K562 (cell line): Measurements from ENCODE around the gene WSCD1. TPM values are rescaled to one million over a fixed set of nuclear protein-coding genes. Genes with fewer than 3 reads are reported as not detected.

ENCODE experiments used
- DACH1 ChIP-seq: fragments of 450-650 bp; IDR thresholded peaks from 2 replicates; pipeline ENCODE4 v1.6.1; 2018; ENCODE audit not compliant: partially characterized antibody
- GTF2E2 ChIP-seq: fragments of 200-800 bp; sonication (Bioruptor generic); IDR thresholded peaks from 2 replicates; pipeline ENCODE4 v1.6.1; 2016; ENCODE audit warnings: missing genetic modification characterization, missing compliant biosample characterization
- HLTF ChIP-seq: fragments of 450-650 bp; IDR thresholded peaks from 2 replicates; pipeline ENCODE4 v1.6.1; 2016
- JUNB ChIP-seq: fragments of 450-650 bp; formaldehyde crosslinking; conservative IDR thresholded peaks from 2 replicates; pipeline ENCODE4 v1.4.0; 2020; ENCODE audit warnings: mild to moderate bottlenecking
- SIRT6 ChIP-seq: IDR thresholded peaks from one replicate; pipeline ENCODE4 v1.6.1; 2012; ENCODE audit warnings: low read depth, mild to moderate bottlenecking, control low read depth, inconsistent platforms, low read length, moderate library complexity
- TCF3 ChIP-seq: sonication (generic); formaldehyde crosslinking; IDR thresholded peaks from 2 replicates; pipeline ENCODE4 v1.4.0; 2020; ENCODE audit warnings: mild to moderate bottlenecking, missing genetic modification reagents
- TRIM24 ChIP-seq, 2 experiments: fragments of 450-650 bp; IDR thresholded peaks; 2 replicates each; pipeline ENCODE4 v1.6.1; 2016
- polyA plus RNA-seq, 8 experiments: library from polyadenylated mRNA; depleted of rRNA in 4 of 8; stranded (reverse) in 5 of 8; unstranded in 3 of 8; fragments of >200 nt; fragmentation: Nextera tagmentation in 2 of 8; fragmentation: Illumina TruSeq in 1 of 8; extraction: Ambion mirVana in 2 of 8; extraction: Trizol in 1 of 8; gene quantifications; 2 replicates each; pipeline versions ENCODE4 v1.2.1 to v1.2.3, GENCODE V29; 2011 to 2014; ENCODE audit warnings: inconsistent platforms in 1 of 8, missing spikeins in 1 of 8
- total RNA-seq, 7 experiments: library from RNA; depleted of rRNA in 6 of 7; stranded (reverse); fragments of >200 nt in 6 of 7; fragmentation: Illumina TruSeq in 2 of 7; extraction: Trizol in 2 of 7; gene quantifications; 2 replicates each; pipeline versions ENCODE4 v1.2.1 to v1.2.3, GENCODE V29; 2011 to 2021; ENCODE audit warnings: low replicate concordance in 1 of 7
- TF ChIP-seq, protein P1 (sequence below): fragments of 250-450 bp; sonication (Bioruptor Pico); IDR thresholded peaks from 2 replicates; pipeline ENCODE4 v1.8.0; 2022; ENCODE audit warnings: moderate library complexity, mild to moderate bottlenecking, inconsistent platforms
- TF ChIP-seq, protein P2 (sequence below): fragments of 250-450 bp; sonication (Bioruptor Pico); IDR thresholded peaks from 2 replicates; pipeline ENCODE4 v1.6.1; 2021; ENCODE audit warnings: mild to moderate bottlenecking
- TF ChIP-seq, protein P3 (sequence below): fragments of 450-650 bp; formaldehyde crosslinking; IDR thresholded peaks from 2 replicates; pipeline ENCODE4 v1.4.0; 2020; ENCODE audit warnings: mild to moderate bottlenecking, moderate library complexity

Gene WSCD1
- total and polyA plus RNA-seq, 9 of the 15 experiments (the other 6 are each of a cell fraction or from before 2014, with no cell fraction given), result not detected

DNA sequence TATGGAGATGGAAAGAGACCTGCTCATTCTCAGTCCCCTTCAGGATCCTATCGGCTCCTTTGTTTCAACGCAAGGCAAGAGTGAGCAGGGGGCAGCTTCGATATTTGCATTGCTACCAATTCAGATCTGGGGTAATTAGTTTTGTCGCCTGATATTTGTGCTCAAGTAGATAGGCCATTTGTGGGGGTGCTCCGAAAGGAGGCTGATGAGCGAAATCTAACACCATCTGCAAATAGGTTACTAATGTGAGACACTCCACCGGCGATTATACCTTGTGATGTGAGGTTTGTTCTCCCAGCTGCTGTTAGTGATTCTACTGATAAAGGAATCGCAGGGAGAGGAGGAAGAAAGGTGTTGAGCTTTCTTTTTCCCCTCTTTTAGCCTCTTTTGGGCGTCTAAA, 31.5 kb downstream of the WSCD1 start (continued):
- TF ChIP-seq, protein P1, sequence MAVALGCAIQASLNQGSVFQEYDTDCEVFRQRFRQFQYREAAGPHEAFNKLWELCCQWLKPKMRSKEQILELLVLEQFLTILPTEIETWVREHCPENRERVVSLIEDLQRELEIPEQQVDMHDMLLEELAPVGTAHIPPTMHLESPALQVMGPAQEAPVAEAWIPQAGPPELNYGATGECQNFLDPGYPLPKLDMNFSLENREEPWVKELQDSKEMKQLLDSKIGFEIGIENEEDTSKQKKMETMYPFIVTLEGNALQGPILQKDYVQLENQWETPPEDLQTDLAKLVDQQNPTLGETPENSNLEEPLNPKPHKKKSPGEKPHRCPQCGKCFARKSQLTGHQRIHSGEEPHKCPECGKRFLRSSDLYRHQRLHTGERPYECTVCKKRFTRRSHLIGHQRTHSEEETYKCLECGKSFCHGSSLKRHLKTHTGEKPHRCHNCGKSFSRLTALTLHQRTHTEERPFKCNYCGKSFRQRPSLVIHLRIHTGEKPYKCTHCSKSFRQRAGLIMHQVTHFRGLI, result no peak
- TF ChIP-seq DACH1 (no peak), GTF2E2 (tag) (no peak), JUNB (CRISPR knock-in tag) (no peak), HLTF (no peak), SIRT6 (no peak), TRIM24 (IDR thresholded peaks at IDR 0.05) (no peak), TCF3 (CRISPR knock-in tag) (no peak)
- TF ChIP-seq, protein P2, sequence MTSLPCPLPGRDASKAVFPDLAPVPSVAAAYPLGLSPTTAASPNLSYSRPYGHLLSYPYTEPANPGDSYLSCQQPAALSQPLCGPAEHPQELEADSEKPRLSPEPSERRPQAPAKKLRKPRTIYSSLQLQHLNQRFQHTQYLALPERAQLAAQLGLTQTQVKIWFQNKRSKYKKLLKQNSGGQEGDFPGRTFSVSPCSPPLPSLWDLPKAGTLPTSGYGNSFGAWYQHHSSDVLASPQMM, result no peak
- TF ChIP-seq, protein P3, sequence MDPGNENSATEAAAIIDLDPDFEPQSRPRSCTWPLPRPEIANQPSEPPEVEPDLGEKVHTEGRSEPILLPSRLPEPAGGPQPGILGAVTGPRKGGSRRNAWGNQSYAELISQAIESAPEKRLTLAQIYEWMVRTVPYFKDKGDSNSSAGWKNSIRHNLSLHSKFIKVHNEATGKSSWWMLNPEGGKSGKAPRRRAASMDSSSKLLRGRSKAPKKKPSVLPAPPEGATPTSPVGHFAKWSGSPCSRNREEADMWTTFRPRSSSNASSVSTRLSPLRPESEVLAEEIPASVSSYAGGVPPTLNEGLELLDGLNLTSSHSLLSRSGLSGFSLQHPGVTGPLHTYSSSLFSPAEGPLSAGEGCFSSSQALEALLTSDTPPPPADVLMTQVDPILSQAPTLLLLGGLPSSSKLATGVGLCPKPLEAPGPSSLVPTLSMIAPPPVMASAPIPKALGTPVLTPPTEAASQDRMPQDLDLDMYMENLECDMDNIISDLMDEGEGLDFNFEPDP, result no peak
